AG04450 (cell line): Measurements from ENCODE around the gene SF3A2. TPM values are rescaled to one million over a fixed set of nuclear protein-coding genes. Genes with fewer than 3 reads are reported as not detected.
A peak's percentile ranks its signal among the peaks of the same experiment; 100 is the strongest.
"Not testable (repeated sequence)": the region's sequence is repeated elsewhere in the genome, so short reads cannot be mapped to it uniquely, and the experiment has no call there.

Experiments used
- CTCF ChIA-PET: fragments of 300-600, 350-600 bp; formaldehyde crosslinking; extraction: SDS; loops from one replicate; lab custom pipeline; 2022; ENCODE audit warnings: antibody characterized with exemption, inconsistent platforms; lab: Charles Lee
- POLR2A ChIA-PET: fragments of 350-600 bp; formaldehyde crosslinking; extraction: SDS; loops from one replicate; lab custom pipeline; 2021; ENCODE audit warnings: antibody characterized with exemption, inconsistent platforms; lab: Yijun Ruan, JAX
- DNase-seq: peaks from one replicate; pipeline ENCODE4 v3.0.0-alpha.2; 2011; ENCODE audit warnings: low read depth, low spot score
- H3K27ac ChIP-seq: one replicate; pipeline ENCODE4 v1.5.1; 2012; ENCODE audit warnings: low read depth, low read length, control low read depth
- H3K27me3 ChIP-seq: one replicate; pipeline ENCODE4 v1.6.0; 2012; ENCODE audit warnings: low read length; ENCODE audit not compliant: control insufficient read depth, insufficient read depth
- H3K4me3 ChIP-seq: 2 replicates; pipeline ENCODE4 v1.5.1; 2011; ENCODE audit warnings: mild to moderate bottlenecking, low read depth, low read length, control low read depth
- H3K9me3 ChIP-seq: 2 replicates; pipeline ENCODE4 v1.5.1; 2012; ENCODE audit warnings: low read length; ENCODE audit not compliant: control insufficient read depth, insufficient read depth
- polyA plus RNA-seq: library from polyadenylated mRNA; depleted of rRNA; stranded (reverse); fragments of >200 nt; gene quantifications from 2 replicates; pipeline ENCODE4 v1.2.3, GENCODE V29; 2011
- TF ChIP-seq, protein P1 (sequence below): IDR thresholded peaks from 2 replicates; pipeline ENCODE4 v1.5.1; 2011; ENCODE audit warnings: low read depth, low read length, control low read depth, inconsistent platforms

Gene SF3A2
- polyA plus RNA-seq, 1 experiment = 7.0 TPM

DNA sequence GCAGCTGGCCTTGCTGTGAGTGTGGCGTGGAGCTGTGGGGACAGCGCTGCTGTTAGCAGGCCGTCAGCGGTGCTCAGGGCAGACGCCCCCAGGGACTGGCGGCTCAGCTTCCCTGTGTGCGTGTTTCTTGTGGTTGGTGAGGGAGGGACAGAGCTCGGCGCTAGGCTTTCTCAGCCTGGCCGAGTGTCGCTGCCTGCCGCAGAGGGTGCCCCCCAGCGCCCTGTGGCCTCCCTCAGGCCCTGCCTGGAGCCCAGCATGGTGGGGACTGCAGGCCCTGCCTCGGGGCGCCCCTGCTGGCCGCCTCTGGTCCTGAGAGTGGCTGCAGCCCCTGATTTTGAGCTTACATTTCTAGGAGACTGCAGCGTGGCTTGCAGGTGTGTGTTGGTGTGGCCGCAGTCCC lies 37.4 kb upstream of the SF3A2 start:
- Histone ChIP-seq H3K4me3 (no peak overlapping the region), H3K27ac (no peak overlapping the region), H3K27me3 (no peaks in the 10 kb centered on the region), H3K9me3 (peaks cover 11% of the 10 kb centered on the region; the same call in 1 of the 2 replicates)
- TF ChIP-seq, protein P1, sequence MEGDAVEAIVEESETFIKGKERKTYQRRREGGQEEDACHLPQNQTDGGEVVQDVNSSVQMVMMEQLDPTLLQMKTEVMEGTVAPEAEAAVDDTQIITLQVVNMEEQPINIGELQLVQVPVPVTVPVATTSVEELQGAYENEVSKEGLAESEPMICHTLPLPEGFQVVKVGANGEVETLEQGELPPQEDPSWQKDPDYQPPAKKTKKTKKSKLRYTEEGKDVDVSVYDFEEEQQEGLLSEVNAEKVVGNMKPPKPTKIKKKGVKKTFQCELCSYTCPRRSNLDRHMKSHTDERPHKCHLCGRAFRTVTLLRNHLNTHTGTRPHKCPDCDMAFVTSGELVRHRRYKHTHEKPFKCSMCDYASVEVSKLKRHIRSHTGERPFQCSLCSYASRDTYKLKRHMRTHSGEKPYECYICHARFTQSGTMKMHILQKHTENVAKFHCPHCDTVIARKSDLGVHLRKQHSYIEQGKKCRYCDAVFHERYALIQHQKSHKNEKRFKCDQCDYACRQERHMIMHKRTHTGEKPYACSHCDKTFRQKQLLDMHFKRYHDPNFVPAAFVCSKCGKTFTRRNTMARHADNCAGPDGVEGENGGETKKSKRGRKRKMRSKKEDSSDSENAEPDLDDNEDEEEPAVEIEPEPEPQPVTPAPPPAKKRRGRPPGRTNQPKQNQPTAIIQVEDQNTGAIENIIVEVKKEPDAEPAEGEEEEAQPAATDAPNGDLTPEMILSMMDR = peak; percentile 24; the same call in 1 of the 2 replicates
- DNase-seq = no peak
- ChIA-PET POLR2A (no interaction called here), CTCF (interaction anchor here (0.8 to 0.9 kb wide), 2 partner anchors 42 to 44 kb away, joined by 3 to 4 read pairs; no protein-coding TSS in a partner anchor)

DNA sequence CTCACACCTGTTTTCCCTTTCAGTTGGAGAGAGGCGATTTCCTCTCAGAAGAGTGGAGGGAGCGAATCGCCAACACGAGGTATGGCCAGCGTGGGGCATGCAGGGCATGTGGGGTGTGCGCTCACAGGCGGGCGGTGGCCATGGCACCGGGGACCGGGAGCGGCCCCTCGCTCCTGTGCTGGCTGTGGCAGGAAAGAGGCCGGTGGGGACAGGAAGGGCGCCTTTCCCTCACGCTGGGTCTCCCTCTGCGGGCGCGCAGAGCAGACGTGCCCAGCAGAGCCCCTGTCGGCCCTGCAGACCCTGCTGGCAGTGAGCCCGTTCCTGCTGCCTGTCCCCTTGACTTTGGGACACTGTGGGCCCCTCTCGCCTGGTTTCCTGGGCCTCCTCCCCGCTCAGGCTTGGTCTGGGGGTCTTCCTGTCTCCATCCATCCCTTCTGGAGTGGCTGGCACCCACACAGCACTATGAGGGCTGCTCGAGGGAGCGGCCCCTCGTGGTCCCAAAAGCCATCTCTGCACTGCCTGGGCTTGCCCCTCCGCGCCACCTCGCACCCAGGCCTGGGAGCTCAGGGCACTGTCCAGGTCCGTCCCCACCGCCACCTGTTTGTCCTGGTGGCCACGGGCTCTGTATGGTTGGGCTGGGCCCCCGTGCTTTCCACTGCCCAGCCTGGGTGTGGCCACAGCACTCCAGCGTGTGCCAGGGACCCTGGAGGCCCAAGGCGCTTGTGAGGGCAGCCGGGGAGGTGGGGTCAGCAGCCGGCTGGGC lies 36.6 kb upstream of the SF3A2 start:
- CTCF ChIA-PET = interaction anchor here (0.8 to 0.9 kb wide), 2 partner anchors 42 to 45 kb away, joined by 3 to 4 read pairs; no protein-coding TSS in a partner anchor
- Histone ChIP-seq H3K9me3 (peaks cover 11% of the 10 kb centered on the region; the same call in 1 of the 2 replicates), H3K27ac (no peak overlapping the region), H3K27me3 (no peaks in the 10 kb centered on the region), H3K4me3 (no peak overlapping the region)
- TF ChIP-seq, protein P1 = no peak
- POLR2A ChIA-PET = no interaction called here
- no peak for DNase-seq

DNA sequence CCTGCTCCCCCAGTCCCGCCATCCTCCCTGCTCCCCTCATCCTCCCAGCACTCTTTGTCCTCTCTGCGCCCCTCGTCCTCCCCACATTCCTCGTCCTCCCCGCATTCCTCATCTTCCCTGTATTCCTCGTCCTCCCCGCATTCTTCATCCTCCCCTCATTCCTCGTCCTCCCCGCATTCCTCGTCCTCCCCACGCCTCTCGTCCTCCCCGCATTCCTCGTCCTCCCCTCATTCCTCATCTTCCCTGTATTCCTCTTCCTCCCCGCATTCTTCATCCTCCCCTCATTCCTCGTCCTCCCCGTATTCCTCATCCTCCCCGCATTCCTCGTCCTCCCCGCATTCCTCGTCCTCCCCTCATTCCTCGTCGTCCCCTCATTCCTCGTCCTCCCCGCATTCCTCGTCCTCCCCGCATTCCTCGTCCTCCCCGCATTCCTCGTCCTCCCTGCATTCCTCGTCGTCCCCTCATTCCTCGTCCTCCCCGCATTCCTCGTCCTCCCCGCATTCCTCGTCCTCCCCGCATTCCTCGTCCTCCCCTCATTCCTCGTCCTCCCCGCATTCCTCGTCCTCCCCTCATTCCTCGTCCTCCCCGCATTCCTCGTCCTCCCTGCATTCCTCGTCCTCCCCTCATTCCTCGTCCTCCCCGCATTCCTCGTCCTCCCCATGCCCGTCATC lies 35.9 kb upstream of the SF3A2 start:
- H3K4me3 ChIP-seq, H3K27me3 ChIP-seq, H3K27ac ChIP-seq, DNase-seq, CTCF ChIA-PET, POLR2A ChIA-PET: not testable (repeated sequence)
- H3K9me3 ChIP-seq = peaks cover 11% of the 10 kb centered on the region; the same call in 1 of the 2 replicates

DNA sequence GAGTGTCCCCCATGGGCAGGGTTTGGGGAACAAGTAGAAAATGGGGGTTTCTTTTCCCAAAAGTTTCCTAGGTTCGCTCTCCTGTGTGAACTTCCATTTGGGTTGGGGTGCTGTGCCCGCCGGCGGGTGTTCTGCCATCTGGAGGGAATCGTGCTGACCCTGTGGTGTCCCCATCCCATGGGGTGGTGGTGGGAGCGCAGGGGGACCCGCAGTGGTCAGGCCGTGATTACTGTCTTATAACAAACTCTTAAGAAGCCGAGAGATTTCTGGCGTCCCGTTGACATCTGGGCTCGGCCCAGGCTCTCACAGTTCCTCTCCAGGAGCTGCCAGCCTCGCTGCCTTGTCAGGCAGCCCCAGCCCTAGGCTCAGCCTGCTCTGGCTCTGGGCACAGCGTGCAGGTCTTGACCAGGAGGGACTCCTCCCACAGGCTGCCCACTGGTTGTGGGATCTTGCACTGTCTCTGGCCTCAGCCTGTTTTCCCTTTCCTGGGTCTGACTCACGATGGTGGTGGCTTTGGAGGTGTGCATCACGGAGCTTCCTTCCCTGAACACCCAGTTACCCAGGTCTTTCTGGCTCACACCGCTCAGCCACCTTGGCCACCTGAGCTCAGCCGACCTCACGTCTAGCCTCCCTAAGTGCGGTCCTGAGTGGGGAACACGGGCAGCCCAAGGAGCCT lies 35.0 kb upstream of the SF3A2 start:
- no peak overlapping the region for H3K4me3 ChIP-seq
- no peak overlapping the region for H3K27ac ChIP-seq
- peaks cover 11% of the 10 kb centered on the region; the same call in 1 of the 2 replicates for H3K9me3 ChIP-seq
- TF ChIP-seq, protein P1 = no peak
- ChIA-PET POLR2A (interaction anchor here (0.5 kb wide), 1 partner anchor 259 kb away, joined by 4 read pairs; no protein-coding TSS in a partner anchor), CTCF (no interaction called here)
- DNase-seq = no peak
- H3K27me3 ChIP-seq = no peaks in the 10 kb centered on the region

DNA sequence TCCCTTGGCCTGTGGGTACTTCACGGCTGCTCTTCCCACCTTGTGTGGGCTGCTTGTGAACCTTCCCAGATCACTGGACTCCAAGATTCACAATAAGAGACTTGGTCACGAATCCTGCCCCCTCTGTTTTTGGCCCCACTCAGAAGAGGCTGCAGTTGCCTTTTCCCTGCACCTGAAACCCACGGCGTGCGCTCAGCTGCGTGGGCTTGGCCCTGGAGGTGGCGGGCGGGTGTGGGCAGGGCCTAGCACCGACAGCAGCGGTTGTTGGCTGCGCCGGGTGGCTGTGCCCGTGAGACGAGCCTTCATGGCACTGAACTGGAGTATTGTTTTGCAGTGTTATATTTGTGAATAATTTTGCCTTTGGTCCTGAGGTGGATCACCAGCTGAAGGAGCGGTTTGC lies 34.3 kb upstream of the SF3A2 start:
- POLR2A ChIA-PET = no interaction called here
- H3K27me3 ChIP-seq = no peaks in the 10 kb centered on the region
- TF ChIP-seq, protein P1 = no peak

More for the DNA sequence above, 34.3 kb upstream of the SF3A2 start:
- no peak for DNase-seq
- CTCF ChIA-PET = no interaction called here
- Histone ChIP-seq H3K27ac (no peak overlapping the region), H3K9me3 (peaks cover 11% of the 10 kb centered on the region; the same call in 1 of the 2 replicates), H3K4me3 (no peak overlapping the region)
